Vagina (tissue), 2 donors: ENCODE measurements around the gene FGGY. TPM values are rescaled to one million over a fixed set of nuclear protein-coding genes. Genes with fewer than 3 reads are reported as not detected.
A peak's percentile ranks its signal among the peaks of the same experiment; 100 is the strongest.

ENCODE experiments used
- DNase-seq, 2 donors: peaks; one replicate each; pipeline ENCODE4 v3.0.0-alpha.2; 2017; ENCODE audit errors: extremely low spot score in 2 of 2
- H3K27ac ChIP-seq: fragments of 200-600 bp; sonication (generic); one replicate; pipeline ENCODE4 v1.5.1; 2019
- H3K27me3 ChIP-seq: fragments of 200-600 bp; sonication (generic); one replicate; pipeline ENCODE4 v1.5.1; 2019
- H3K36me3 ChIP-seq, 2 donors: fragments of 200-600 bp; sonication (generic); one replicate each; pipeline ENCODE4 v1.5.1; 2017 to 2019
- H3K4me1 ChIP-seq: fragments of 200-600 bp; sonication (generic); one replicate; pipeline ENCODE4 v1.5.1; 2019
- H3K4me3 ChIP-seq, 2 donors: fragments of 200-600 bp; sonication (generic); 1 replicate in 1 of 2; 2 replicates in 1 of 2; pipeline ENCODE4 v1.5.1; 2016 to 2019
- H3K9me3 ChIP-seq: fragments of 200-600 bp; sonication (generic); one replicate; pipeline ENCODE4 v1.5.1; 2019
- CTCF ChIP-seq, 3 experiments: fragments of 450-650 bp in 2 of 3; fragments of 200-600 bp in 1 of 3; sonication (generic) in 1 of 3; IDR thresholded peaks; one replicate each; pipeline ENCODE4 v1.5.1; 2017 to 2019; ENCODE audit warnings: antibody characterized with exemption in 3 of 3, mild to moderate bottlenecking in 2 of 3, moderate library complexity in 2 of 3
- POLR2A ChIP-seq, 2 donors: fragments of 450-650 bp; IDR thresholded peaks; one replicate each; pipeline ENCODE4 v1.6.1; 2017; ENCODE audit warnings: antibody characterized with exemption in 2 of 2, mild to moderate bottlenecking in 2 of 2, moderate library complexity in 2 of 2
- POLR2AphosphoS5 ChIP-seq, 2 donors: sonication (generic); formaldehyde crosslinking; IDR thresholded peaks; one replicate each; pipeline ENCODE4 v1.9.0; 2017; ENCODE audit warnings: antibody characterized with exemption in 2 of 2, mild to moderate bottlenecking in 2 of 2, low read depth in 1 of 2; ENCODE audit not compliant: insufficient read depth in 1 of 2
- intact Hi-C: fragments of 100-400 bp; cut with DNase I; formaldehyde crosslinking; loops from one replicate; pipeline ENCODE4 v1.15.1; 2023
- total RNA-seq: library from RNA; depleted of rRNA; stranded (reverse); fragments of >200 nt; gene quantifications from one replicate; pipeline ENCODE4 v1.2.3, GENCODE V29; 2016

Gene FGGY
- total RNA-seq, 1 donor from 2014 or later: 11.8 TPM

GRCh38 chr1:59422921-59423575 lies 126.2 kb downstream of the FGGY start:
- no peak overlapping the region for H3K4me3 ChIP-seq
- no peaks in the 10 kb centered on the region for H3K9me3 ChIP-seq
- peaks cover 14% of the 10 kb centered on the region for H3K4me1 ChIP-seq
- H3K27me3 ChIP-seq: no peaks in the 10 kb centered on the region
- no peak for DNase-seq
- TF ChIP-seq CTCF (IDR thresholded peaks at IDR 0.05): no peak
- no peak for TF ChIP-seq POLR2A (IDR thresholded peaks at IDR 0.05)
- peak in 1 of 2 donors; percentile 85 for TF ChIP-seq POLR2AphosphoS5 (IDR thresholded peaks at IDR 0.05; ENCODE audit: insufficient read depth in 1 of 2, low read depth in 1 of 2)
- peak overlapping the region; percentile 21 for H3K27ac ChIP-seq
- no peaks in the 10 kb centered on the region for H3K36me3 ChIP-seq
- intact Hi-C loops: no loop called here

- intact Hi-C loops: no loop called here
- Histone ChIP-seq H3K27me3 (no peaks in the 10 kb centered on the region), H3K9me3 (no peaks in the 10 kb centered on the region), H3K4me1 (peaks cover 19% of the 10 kb centered on the region), H3K4me3 (no peak overlapping the region), H3K27ac (no peak overlapping the region), H3K36me3 (no peaks in the 10 kb centered on the region)
- DNase-seq: no peak
- TF ChIP-seq CTCF (IDR thresholded peaks at IDR 0.05): no peak
- no peak for TF ChIP-seq POLR2AphosphoS5 (IDR thresholded peaks at IDR 0.05; ENCODE audit: insufficient read depth in 1 of 2, low read depth in 1 of 2)
- no peak for TF ChIP-seq POLR2A (IDR thresholded peaks at IDR 0.05)
Observed at GRCh38 chr1:59427155-59427554, 130.3 kb downstream of the FGGY start.

GRCh38 chr1:59427784-59428183 lies 130.9 kb downstream of the FGGY start:
- TF ChIP-seq POLR2AphosphoS5 (IDR thresholded peaks at IDR 0.05; ENCODE audit: insufficient read depth in 1 of 2, low read depth in 1 of 2): no peak
- TF ChIP-seq POLR2A (IDR thresholded peaks at IDR 0.05): no peak
- TF ChIP-seq CTCF (IDR thresholded peaks at IDR 0.05): no peak
- no peaks in the 10 kb centered on the region for H3K36me3 ChIP-seq

GRCh38 chr1:59428828-59429227 lies 131.9 kb downstream of the FGGY start:
- Histone ChIP-seq H3K4me3 (no peak overlapping the region), H3K4me1 (peaks cover 22% of the 10 kb centered on the region), H3K27me3 (no peaks in the 10 kb centered on the region), H3K27ac (no peak overlapping the region), H3K9me3 (no peaks in the 10 kb centered on the region), H3K36me3 (no peaks in the 10 kb centered on the region)
- TF ChIP-seq CTCF (IDR thresholded peaks at IDR 0.05): no peak
- intact Hi-C loops: no loop called here
- no peak for DNase-seq

More at GRCh38 chr1:59427784-59428183, 130.9 kb downstream of the FGGY start:
- intact Hi-C loops: no loop called here
- no peak for DNase-seq
- no peaks in the 10 kb centered on the region for H3K9me3 ChIP-seq
- H3K4me1 ChIP-seq: peaks cover 15% of the 10 kb centered on the region
- no peak overlapping the region for H3K27ac ChIP-seq
- no peak overlapping the region for H3K4me3 ChIP-seq
- no peaks in the 10 kb centered on the region for H3K27me3 ChIP-seq

GRCh38 chr1:59429656-59430055 lies 132.8 kb downstream of the FGGY start:
- TF ChIP-seq POLR2A (IDR thresholded peaks at IDR 0.05): no peak
- no peak for TF ChIP-seq POLR2AphosphoS5 (IDR thresholded peaks at IDR 0.05; ENCODE audit: insufficient read depth in 1 of 2, low read depth in 1 of 2)
- TF ChIP-seq CTCF (IDR thresholded peaks at IDR 0.05): no peak

More at GRCh38 chr1:59429656-59430055, 132.8 kb downstream of the FGGY start:
- no peak overlapping the region for H3K4me3 ChIP-seq
- no peaks in the 10 kb centered on the region for H3K27me3 ChIP-seq
- H3K4me1 ChIP-seq: peaks cover 30% of the 10 kb centered on the region
- no peaks in the 10 kb centered on the region for H3K36me3 ChIP-seq
- intact Hi-C loops: no loop called here
- H3K27ac ChIP-seq: no peak overlapping the region
- no peak for DNase-seq
- H3K9me3 ChIP-seq: no peaks in the 10 kb centered on the region
